GF-D8 (cell line): ENCODE measurements around the gene EIF2S2.

Experiments used
- DNase-seq: peaks from one replicate; lab custom pipeline; 2025; lab: John Stamatoyannopoulos, UW

EIF2S2 gene

GRCh38 chr20:34122274-34122980, 10.4 kb upstream of the EIF2S2 start:
- no peak for DNase-seq

- no peak for DNase-seq
Measured at GRCh38 chr20:34120213-34120612, 8.2 kb upstream of the EIF2S2 start.

GRCh38 chr20:34115232-34115631, 3.2 kb upstream of the EIF2S2 start:
- DNase-seq, result no peak

GRCh38 chr20:34114809-34115208, 2.8 kb upstream of the EIF2S2 start:
- no peak for DNase-seq

- no peak for DNase-seq
Measured at GRCh38 chr20:34112600-34113101, 608 bp upstream of the EIF2S2 start.

- peak; percentile 32 for DNase-seq
Measured at GRCh38 chr20:34110745-34111641, 1.1 kb downstream of the EIF2S2 start.

- DNase-seq, result no peak
Measured at GRCh38 chr20:34110025-34110744, 1.9 kb downstream of the EIF2S2 start.

- DNase-seq, result no peak
Measured at GRCh38 chr20:34109442-34109841, 2.6 kb downstream of the EIF2S2 start.

- DNase-seq, result no peak
Measured at GRCh38 chr20:34108616-34109174, 3.3 kb downstream of the EIF2S2 start.

- DNase-seq, result no peak
Measured at GRCh38 chr20:34105978-34106675, 5.9 kb downstream of the EIF2S2 start.

GRCh38 chr20:34104059-34104458, 8.0 kb downstream of the EIF2S2 start:
- no peak for DNase-seq

GRCh38 chr20:34102342-34102741, 9.7 kb downstream of the EIF2S2 start:
- no peak for DNase-seq

- no peak for DNase-seq
Measured at GRCh38 chr20:34100576-34100975, 11.5 kb downstream of the EIF2S2 start.

GRCh38 chr20:34099675-34100074, 12.4 kb downstream of the EIF2S2 start:
- no peak for DNase-seq

GRCh38 chr20:34098570-34098969, 13.5 kb downstream of the EIF2S2 start:
- no peak for DNase-seq

- DNase-seq, result no peak
Measured at GRCh38 chr20:34096699-34097444, 15.2 kb downstream of the EIF2S2 start.

- no peak for DNase-seq
Measured at GRCh38 chr20:34095825-34096224, 16.2 kb downstream of the EIF2S2 start.

GRCh38 chr20:34093895-34094294, 18.1 kb downstream of the EIF2S2 start:
- no peak for DNase-seq

- no peak for DNase-seq
Measured at GRCh38 chr20:34091637-34092200, 20.3 kb downstream of the EIF2S2 start.

GRCh38 chr20:34090645-34091044, 21.4 kb downstream of the EIF2S2 start:
- DNase-seq, result no peak
